Stimulated activated CD8-positive, alpha-beta memory T cell treated with anti-CD3 and anti-CD28 coated beads, Interleukin-7, amount 100 ng/mL, for 24 hours (primary cell): ENCODE data around the gene SLC9A9.

Source experiments
- DNase-seq: peaks from one replicate; pipeline ENCODE4 v3.0.0-alpha.2; 2020; ENCODE audit warnings: low read depth

SLC9A9 gene

GRCh38 chr3:143507735-143508580 is 340.3 kb downstream of the SLC9A9 start:
- no peak for DNase-seq

- no peak for DNase-seq
These were observed 342.1 kb downstream of the SLC9A9 start for GRCh38 chr3:143506190-143506589.

- DNase-seq = no peak
These were observed 344.9 kb downstream of the SLC9A9 start for GRCh38 chr3:143503325-143503885.

GRCh38 chr3:143502081-143502480 is 346.2 kb downstream of the SLC9A9 start:
- DNase-seq = no peak

- DNase-seq = no peak
These were observed 350.9 kb downstream of the SLC9A9 start for GRCh38 chr3:143497382-143497781.

- no peak for DNase-seq
These were observed 352.1 kb downstream of the SLC9A9 start for GRCh38 chr3:143496191-143496590.

- no peak for DNase-seq
These were observed 352.7 kb downstream of the SLC9A9 start for GRCh38 chr3:143495527-143495926.

GRCh38 chr3:143486611-143487010 is 361.7 kb downstream of the SLC9A9 start:
- DNase-seq = no peak

- DNase-seq = no peak
These were observed 363.3 kb downstream of the SLC9A9 start for GRCh38 chr3:143484846-143485512.

GRCh38 chr3:143483214-143483613 is 365.1 kb downstream of the SLC9A9 start:
- no peak for DNase-seq

- no peak for DNase-seq
These were observed 365.9 kb downstream of the SLC9A9 start for GRCh38 chr3:143482106-143483088.

GRCh38 chr3:143480344-143480743 is 367.9 kb downstream of the SLC9A9 start:
- no peak for DNase-seq

GRCh38 chr3:143479727-143480126 is 368.5 kb downstream of the SLC9A9 start:
- no peak for DNase-seq

GRCh38 chr3:143478115-143478693 is 370.1 kb downstream of the SLC9A9 start:
- no peak for DNase-seq

GRCh38 chr3:143476965-143477640 is 371.2 kb downstream of the SLC9A9 start:
- DNase-seq = no peak

GRCh38 chr3:143475981-143476380 is 372.3 kb downstream of the SLC9A9 start:
- DNase-seq = no peak

- DNase-seq = no peak
These were observed 375.3 kb downstream of the SLC9A9 start for GRCh38 chr3:143472731-143473523.

GRCh38 chr3:143471705-143472104 is 376.6 kb downstream of the SLC9A9 start:
- DNase-seq = no peak

- DNase-seq = no peak
These were observed 379.1 kb downstream of the SLC9A9 start for GRCh38 chr3:143469159-143469558.

GRCh38 chr3:143465666-143466065 is 382.6 kb downstream of the SLC9A9 start:
- DNase-seq = no peak
